Suprapubic skin (tissue), 4 donors: ENCODE measurements around the gene SLC35F1. TPM values are rescaled to one million over a fixed set of nuclear protein-coding genes. Genes with fewer than 3 reads are reported as not detected.

Source experiments
- DNase-seq, 2 donors: peaks; one replicate each; pipeline ENCODE4 v3.0.0-alpha.2; 2019; ENCODE audit warnings: low spot score in 2 of 2
- H3K27ac ChIP-seq: fragments of 200-600 bp; sonication (generic); one replicate; pipeline ENCODE4 v1.5.1; 2019
- H3K27me3 ChIP-seq: fragments of 200-600 bp; sonication (generic); one replicate; pipeline ENCODE4 v1.5.1; 2019
- H3K36me3 ChIP-seq: fragments of 200-600 bp; sonication (generic); one replicate; pipeline ENCODE4 v1.5.1; 2019
- H3K4me1 ChIP-seq: fragments of 200-600 bp; sonication (generic); one replicate; pipeline ENCODE4 v1.5.1; 2019
- H3K4me3 ChIP-seq: fragments of 200-600 bp; sonication (generic); one replicate; pipeline ENCODE4 v1.5.1; 2019; ENCODE audit warnings: mild to moderate bottlenecking
- H3K9me3 ChIP-seq: fragments of 200-600 bp; sonication (generic); one replicate; pipeline ENCODE4 v1.5.1; 2019
- CTCF ChIP-seq, 2 donors: fragments of 200-600 bp in 1 of 2; fragments of 450-650 bp in 1 of 2; sonication (generic) in 1 of 2; IDR thresholded peaks; one replicate each; pipeline ENCODE4 v1.5.1; 2016 to 2019; ENCODE audit warnings: antibody characterized with exemption in 2 of 2, mild to moderate bottlenecking in 1 of 2, moderate library complexity in 1 of 2
- EP300 ChIP-seq: sonication (generic); formaldehyde crosslinking; IDR thresholded peaks from one replicate; pipeline ENCODE4 v1.6.1; 2017; ENCODE audit warnings: antibody characterized with exemption
- POLR2A ChIP-seq, 2 donors: fragments of 450-650 bp; IDR thresholded peaks; one replicate each; pipeline ENCODE4 v1.6.1; 2017; ENCODE audit warnings: antibody characterized with exemption in 2 of 2, mild to moderate bottlenecking in 2 of 2, moderate library complexity in 2 of 2
- POLR2AphosphoS5 ChIP-seq, 3 donors: sonication (generic); formaldehyde crosslinking; IDR thresholded peaks; one replicate each; pipeline ENCODE4 v1.6.1; 2017; ENCODE audit warnings: antibody characterized with exemption in 3 of 3
- WGBS: methylation state at CpG from one replicate; pipeline ENCODE4 v1.1.5; 2018; 5-methylcytosine and 5-hydroxymethylcytosine counted together
- total RNA-seq, 4 donors: library from RNA; depleted of rRNA; stranded (reverse); fragments of >200 nt; gene quantifications; one replicate each; pipeline ENCODE4 v1.1.0, GENCODE V29; 2016

The SLC35F1 gene
- total RNA-seq, 4 donors from 2014 or later: 0.34 to 1.1 (median 0.95) TPM

- Histone ChIP-seq H3K4me3 (no peak overlapping the region), H3K9me3 (no peaks in the 10 kb centered on the region), H3K27me3 (no peaks in the 10 kb centered on the region), H3K36me3 (no peaks in the 10 kb centered on the region), H3K27ac (no peak overlapping the region), H3K4me1 (no peaks in the 10 kb centered on the region)
- DNase-seq: no peak
- 71% methylated on average over 3 of the region's 3 CpGs for WGBS
- no peak for TF ChIP-seq POLR2AphosphoS5 (IDR thresholded peaks at IDR 0.05)
- TF ChIP-seq CTCF (IDR thresholded peaks at IDR 0.05): no peak
- TF ChIP-seq POLR2A (IDR thresholded peaks at IDR 0.05): no peak
- no peak for TF ChIP-seq EP300
Measured at GRCh38 chr6:117989086-117989485, 82.0 kb downstream of the SLC35F1 start.

- 54% methylated on average over 1 of the region's 1 CpG for WGBS
- Histone ChIP-seq H3K27me3 (no peaks in the 10 kb centered on the region), H3K4me3 (no peak overlapping the region), H3K27ac (no peak overlapping the region), H3K4me1 (no peaks in the 10 kb centered on the region), H3K9me3 (no peaks in the 10 kb centered on the region), H3K36me3 (no peaks in the 10 kb centered on the region)
- DNase-seq: no peak
- TF ChIP-seq POLR2A (IDR thresholded peaks at IDR 0.05) (no peak), CTCF (IDR thresholded peaks at IDR 0.05) (no peak), EP300 (no peak), POLR2AphosphoS5 (IDR thresholded peaks at IDR 0.05) (no peak)
Measured at GRCh38 chr6:117990151-117990550, 83.1 kb downstream of the SLC35F1 start.

GRCh38 chr6:117992856-117993255, 85.8 kb downstream of the SLC35F1 start:
- no peak for DNase-seq
- WGBS: 73% methylated on average over 1 of the region's 1 CpG
- no peaks in the 10 kb centered on the region for H3K36me3 ChIP-seq

DNA sequence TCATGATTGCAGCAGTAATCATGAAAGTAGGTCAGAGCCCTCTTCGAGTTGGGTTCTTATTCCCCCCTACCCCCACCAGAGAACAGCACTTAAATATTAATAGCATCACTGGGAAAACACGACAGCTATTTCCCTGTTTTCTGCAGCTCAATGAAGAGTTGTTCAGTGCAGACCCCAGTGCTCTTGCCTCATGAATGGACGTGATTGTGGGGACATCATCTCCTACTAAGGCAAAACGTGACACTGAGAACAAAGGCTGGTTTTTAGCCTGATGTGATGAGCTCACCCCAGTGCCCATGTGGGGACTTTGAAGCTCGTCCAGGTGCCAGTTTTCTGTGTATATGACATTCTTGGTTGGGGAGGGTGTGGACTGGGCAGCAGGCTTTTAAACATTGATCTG, 105.9 kb downstream of the SLC35F1 start:
- Histone ChIP-seq H3K27me3 (no peaks in the 10 kb centered on the region), H3K36me3 (no peaks in the 10 kb centered on the region), H3K27ac (no peak overlapping the region), H3K4me3 (no peak overlapping the region), H3K4me1 (no peaks in the 10 kb centered on the region), H3K9me3 (no peaks in the 10 kb centered on the region)
- TF ChIP-seq CTCF (IDR thresholded peaks at IDR 0.05) (no peak), POLR2AphosphoS5 (IDR thresholded peaks at IDR 0.05) (no peak), EP300 (no peak), POLR2A (IDR thresholded peaks at IDR 0.05) (no peak)
- DNase-seq: no peak
- 55% methylated on average over 5 of the region's 5 CpGs for WGBS

More at GRCh38 chr6:117992856-117993255, 85.8 kb downstream of the SLC35F1 start:
- TF ChIP-seq EP300 (no peak), CTCF (IDR thresholded peaks at IDR 0.05) (no peak), POLR2A (IDR thresholded peaks at IDR 0.05) (no peak), POLR2AphosphoS5 (IDR thresholded peaks at IDR 0.05) (no peak)
- H3K27ac ChIP-seq: no peak overlapping the region
- H3K9me3 ChIP-seq: no peaks in the 10 kb centered on the region
- no peaks in the 10 kb centered on the region for H3K27me3 ChIP-seq
- H3K4me1 ChIP-seq: no peaks in the 10 kb centered on the region
- no peak overlapping the region for H3K4me3 ChIP-seq

DNA sequence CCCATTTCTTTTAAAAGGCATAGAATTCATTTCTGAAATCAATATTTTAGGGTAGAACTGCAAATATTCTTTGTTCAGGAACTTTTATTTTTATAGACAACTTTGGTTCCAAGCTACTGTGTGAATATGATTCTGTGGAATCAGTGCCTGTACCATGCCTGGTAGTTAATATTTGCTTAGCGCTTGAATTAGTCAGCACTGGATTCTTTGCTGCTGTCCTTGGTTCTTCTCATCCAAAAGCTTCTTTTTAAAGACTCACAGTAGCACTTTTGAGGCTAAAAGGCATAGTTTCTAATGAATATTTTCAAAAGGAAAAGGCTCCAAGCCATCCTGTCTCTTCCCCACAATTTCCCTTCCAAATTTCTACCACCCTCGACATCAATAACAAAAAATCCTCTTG, 109.5 kb downstream of the SLC35F1 start:
- WGBS: 89% methylated on average over 2 of the region's 2 CpGs
- DNase-seq: no peak
- Histone ChIP-seq H3K9me3 (no peaks in the 10 kb centered on the region), H3K36me3 (no peaks in the 10 kb centered on the region), H3K27me3 (no peaks in the 10 kb centered on the region), H3K4me3 (no peak overlapping the region), H3K4me1 (no peaks in the 10 kb centered on the region), H3K27ac (no peak overlapping the region)
- TF ChIP-seq EP300 (no peak), POLR2AphosphoS5 (IDR thresholded peaks at IDR 0.05) (no peak), CTCF (IDR thresholded peaks at IDR 0.05) (no peak), POLR2A (IDR thresholded peaks at IDR 0.05) (no peak)
